Mesenchymal stem cell (in vitro differentiated cells and primary cell): ENCODE results near the gene PICK1.
A peak's percentile ranks its signal among the peaks of the same experiment; 100 is the strongest.

ENCODE experiments used
- DNase-seq: peaks from one replicate; pipeline ENCODE4 v3.0.0-alpha.2; 2013
- H2AFZ ChIP-seq: one replicate; pipeline ENCODE4 v1.6.1; 2013; ENCODE audit warnings: low read depth, mild to moderate bottlenecking, control low read depth, inconsistent platforms, low read length, moderate library complexity
- H2AK5ac ChIP-seq: 2 replicates; pipeline ENCODE4 v1.6.1; 2013; ENCODE audit warnings: low read length, moderate library complexity, mild to moderate bottlenecking, inconsistent platforms; ENCODE audit not compliant: severe bottlenecking
- H2BK120ac ChIP-seq: one replicate; pipeline ENCODE4 v1.6.1; 2013; ENCODE audit warnings: low read depth, mild to moderate bottlenecking, inconsistent platforms, low read length, moderate library complexity
- H2BK12ac ChIP-seq, 2 experiments: one replicate each; pipeline ENCODE4 v1.6.1; 2013; ENCODE audit warnings: inconsistent platforms in 2 of 2, low read length in 2 of 2, mild to moderate bottlenecking in 2 of 2, moderate library complexity in 2 of 2, control low read depth in 1 of 2
- H2BK15ac ChIP-seq: one replicate; pipeline ENCODE4 v1.6.1; 2013; ENCODE audit warnings: mild to moderate bottlenecking, low read depth, inconsistent platforms; ENCODE audit not compliant: poor library complexity, severe bottlenecking
- H2BK5ac ChIP-seq: 2 replicates; pipeline ENCODE4 v1.6.1; 2013; ENCODE audit warnings: low read depth, mild to moderate bottlenecking, low read length, control low read depth, inconsistent platforms; ENCODE audit not compliant: poor library complexity, severe bottlenecking
- H3K14ac ChIP-seq, 2 experiments: one replicate each; pipeline ENCODE4 v1.6.1; 2013; ENCODE audit warnings: inconsistent platforms in 2 of 2, low read length in 2 of 2, control low read depth in 1 of 2, mild to moderate bottlenecking in 1 of 2, moderate library complexity in 1 of 2
- H3K18ac ChIP-seq, 2 experiments: one replicate each; pipeline ENCODE4 v1.6.1; 2013; ENCODE audit warnings: inconsistent platforms in 2 of 2, low read length in 2 of 2, control low read depth in 1 of 2, low read depth in 1 of 2, mild to moderate bottlenecking in 1 of 2
- H3K23ac ChIP-seq, 2 experiments: one replicate each; pipeline ENCODE4 v1.6.1; 2013; ENCODE audit warnings: inconsistent platforms in 2 of 2, low read length in 2 of 2, mild to moderate bottlenecking in 2 of 2, moderate library complexity in 2 of 2, control low read depth in 1 of 2
- H3K27ac ChIP-seq: 2 replicates; pipeline ENCODE4 v1.5.1; 2013; ENCODE audit warnings: mild to moderate bottlenecking, moderate library complexity, low read length, control low read depth, inconsistent platforms; ENCODE audit not compliant: poor library complexity, severe bottlenecking
- H3K27me3 ChIP-seq, 2 experiments: 2 replicates each; pipeline versions ENCODE4 v1.6.1 to v1.7.0; 2013; ENCODE audit warnings: low read length in 2 of 2, mild to moderate bottlenecking in 2 of 2, moderate library complexity in 2 of 2, control low read depth in 1 of 2, inconsistent platforms in 1 of 2; ENCODE audit not compliant: control insufficient read depth in 1 of 2, insufficient read depth in 1 of 2
- H3K36me3 ChIP-seq, 2 experiments: 2 replicates each; pipeline versions ENCODE4 v1.6.1 to v1.7.0; 2013; ENCODE audit warnings: low read length in 2 of 2, control low read depth in 1 of 2, inconsistent platforms in 1 of 2, low read depth in 1 of 2, mild to moderate bottlenecking in 1 of 2; ENCODE audit not compliant: insufficient read depth in 2 of 2, control insufficient read depth in 1 of 2
- H3K4ac ChIP-seq, 2 experiments: one replicate each; pipeline ENCODE4 v1.6.1; 2013; ENCODE audit warnings: inconsistent platforms in 2 of 2, low read length in 2 of 2, mild to moderate bottlenecking in 2 of 2, moderate library complexity in 2 of 2, control low read depth in 1 of 2, low read depth in 1 of 2
- H3K4me1 ChIP-seq: 2 replicates; pipeline ENCODE4 v1.6.1; 2013; ENCODE audit warnings: low read depth, low read length, control low read depth; ENCODE audit not compliant: control insufficient read depth, insufficient read depth
- H3K4me2 ChIP-seq: 2 replicates; pipeline ENCODE4 v1.6.1; 2013; ENCODE audit warnings: low read length, mild to moderate bottlenecking, inconsistent platforms; ENCODE audit not compliant: poor library complexity, severe bottlenecking
- H3K4me3 ChIP-seq, 2 experiments: 2 replicates each; pipeline versions ENCODE4 v1.5.1 to v1.7.0; 2013; ENCODE audit warnings: low read length in 2 of 2, mild to moderate bottlenecking in 2 of 2, control low read depth in 1 of 2, low read depth in 1 of 2; ENCODE audit not compliant: insufficient read depth in 1 of 2
- H3K79me1 ChIP-seq: replicated peaks from 2 replicates; pipeline ENCODE4 v1.6.1; 2013; ENCODE audit warnings: mild to moderate bottlenecking, control low read depth, low read length, inconsistent platforms; ENCODE audit not compliant: poor library complexity, severe bottlenecking
- H3K9ac ChIP-seq: 2 replicates; pipeline ENCODE4 v1.7.0; 2013; ENCODE audit warnings: mild to moderate bottlenecking, low read length, moderate library complexity
- H3K9me3 ChIP-seq: 2 replicates; pipeline ENCODE4 v1.7.0; 2013; ENCODE audit warnings: mild to moderate bottlenecking, low read length; ENCODE audit not compliant: control insufficient read depth
- H4K8ac ChIP-seq: one replicate; pipeline ENCODE4 v1.6.1; 2013; ENCODE audit warnings: inconsistent platforms, mild to moderate bottlenecking, low read length, moderate library complexity
- H4K91ac ChIP-seq: one replicate; pipeline ENCODE4 v1.6.1; 2013; ENCODE audit warnings: mild to moderate bottlenecking, low read length, inconsistent platforms
- WGBS: methylation state at CpG from one replicate; pipeline ENCODE4 v1.1.7; 2013; ENCODE audit warnings: mixed read lengths; 5-methylcytosine and 5-hydroxymethylcytosine counted together

PICK1 gene

DNA sequence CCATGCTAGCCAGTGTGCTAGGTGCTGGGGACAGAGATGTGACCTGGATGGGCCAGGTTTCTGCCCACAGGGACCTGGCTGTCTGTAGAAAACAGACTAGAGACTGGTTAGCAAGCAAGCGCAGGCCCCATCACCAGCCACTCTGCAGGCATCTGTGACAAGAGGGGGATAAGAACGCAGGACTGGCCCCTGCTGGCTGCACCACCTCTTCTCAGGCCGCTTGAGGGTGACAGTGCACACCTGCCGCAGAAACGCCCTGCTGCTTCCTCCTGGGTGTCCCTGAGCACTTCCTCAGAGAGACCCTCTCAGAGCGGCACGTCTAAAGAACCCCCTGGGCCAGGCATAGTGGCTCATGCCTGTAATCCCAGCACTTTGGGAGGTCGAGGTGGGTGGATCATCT lies 5.9 kb upstream of the PICK1 start:
- Histone ChIP-seq H3K4me2 (no peak overlapping the region), H3K4ac (no peak overlapping the region), H4K91ac (no peak overlapping the region), H3K14ac (no peak overlapping the region), H3K79me1 (no peaks in the 10 kb centered on the region), H3K23ac (no peak overlapping the region), H2AK5ac (no peak overlapping the region), H3K27me3 (peaks cover 2 to 32% of the 10 kb centered on the region in 2 experiments), H3K4me3 (no peak overlapping the region), H2AFZ (no peak overlapping the region), H2BK15ac (no peak overlapping the region), H2BK5ac (no peak overlapping the region), H3K9ac (no peak overlapping the region), H4K8ac (no peak overlapping the region), H3K27ac (no peak overlapping the region), H3K18ac (no peak overlapping the region), H2BK120ac (no peak overlapping the region), H3K9me3 (no peaks in the 10 kb centered on the region), H3K36me3 (no peaks in the 10 kb centered on the region), H3K4me1 (peaks cover 2% of the 10 kb centered on the region), H2BK12ac (no peak overlapping the region)
- no peak for DNase-seq
- WGBS = 68% methylated on average over 8 of the region's 8 CpGs

DNA sequence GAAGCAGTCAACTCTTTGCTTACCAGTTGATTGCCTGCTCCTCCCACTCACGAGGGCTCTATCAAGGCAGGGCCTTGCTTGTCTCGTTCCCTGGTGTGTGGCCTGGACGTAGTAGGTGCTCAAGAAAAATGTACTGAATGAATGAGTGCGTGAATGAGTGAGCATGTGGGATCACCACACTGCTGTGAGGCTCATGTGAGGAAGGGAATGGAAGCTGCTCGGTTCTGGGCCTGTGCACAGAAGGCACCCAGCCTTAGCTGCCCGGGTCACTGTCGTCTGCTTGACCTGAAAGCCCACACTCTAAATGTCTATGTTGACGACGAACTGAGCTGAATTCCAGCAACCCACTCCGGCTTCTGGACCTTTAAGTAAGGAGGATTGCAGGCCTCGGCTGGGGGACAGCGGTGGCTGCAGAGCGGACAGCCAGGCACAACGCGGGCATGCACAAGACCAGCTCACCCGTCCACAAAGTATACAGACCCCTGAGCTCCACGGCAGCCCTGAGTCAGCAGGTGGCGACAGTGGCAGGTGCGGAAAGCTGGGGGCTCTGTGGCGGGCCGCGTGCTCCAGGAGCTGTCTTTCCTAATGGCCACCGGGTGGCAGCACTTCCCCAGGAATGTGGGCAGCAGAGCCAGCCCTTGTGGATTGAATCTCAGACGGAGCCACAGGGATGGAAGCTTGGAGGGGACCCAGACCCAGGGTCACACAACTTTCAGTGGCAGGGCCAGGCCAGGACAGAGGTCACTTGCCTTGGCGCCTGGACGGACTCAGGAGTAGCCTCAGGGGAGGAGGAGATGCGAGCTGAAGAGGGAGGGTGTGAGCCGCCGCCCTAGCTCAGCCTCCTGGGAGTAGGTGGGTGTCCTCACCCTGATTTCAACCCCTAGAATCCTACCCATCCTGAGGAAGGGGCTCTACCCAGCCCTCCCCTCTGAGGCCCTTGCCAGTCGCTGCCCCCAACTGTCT lies 5.0 kb upstream of the PICK1 start:
- Histone ChIP-seq H3K4me3 (peak overlapping the region in 1 of 2 experiments; percentile 30), H3K79me1 (no peaks in the 10 kb centered on the region), H2BK5ac (no peak overlapping the region), H2AK5ac (no peak overlapping the region), H3K27ac (no peak overlapping the region), H3K27me3 (peaks cover 0 to 32% of the 10 kb centered on the region in 2 experiments), H3K23ac (no peak overlapping the region), H3K14ac (no peak overlapping the region), H3K4ac (no peak overlapping the region), H4K91ac (peak overlapping the region; percentile 9), H3K18ac (no peak overlapping the region), H3K9me3 (no peaks in the 10 kb centered on the region), H3K9ac (peak overlapping the region; percentile 43), H2AFZ (peak overlapping the region; percentile 54), H2BK15ac (no peak overlapping the region), H3K4me2 (peak overlapping the region; percentile 23), H3K36me3 (no peaks in the 10 kb centered on the region), H2BK120ac (no peak overlapping the region), H3K4me1 (peaks cover 5% of the 10 kb centered on the region), H2BK12ac (peak overlapping the region; percentile 35 to 43), H4K8ac (no peak overlapping the region)
- peak; percentile 78 for DNase-seq
- WGBS = 31% methylated on average over 28 of the region's 30 CpGs

DNA sequence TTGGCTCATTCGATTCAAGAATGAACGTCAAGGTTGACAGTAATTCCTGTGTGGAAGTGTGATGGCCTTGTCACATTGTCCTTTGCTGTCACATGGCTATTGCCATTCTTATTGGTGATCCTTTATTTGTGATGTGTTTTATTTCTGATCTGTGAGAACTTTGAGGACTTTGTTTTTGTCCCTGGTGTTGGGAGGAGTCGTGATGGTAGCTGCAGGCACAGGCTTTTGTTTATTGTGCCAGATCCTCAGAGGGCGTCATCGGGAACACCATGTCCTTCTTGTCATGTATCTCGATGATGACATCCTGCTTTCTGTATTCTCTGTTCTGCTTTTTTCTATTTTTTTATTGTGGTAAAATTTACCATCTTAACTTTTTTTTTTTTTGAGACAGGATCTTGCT lies 5.6 kb downstream of the PICK1 start:
- H4K91ac ChIP-seq = no peak overlapping the region
- no peak overlapping the region for H3K4me2 ChIP-seq
- H3K4me1 ChIP-seq = peaks cover 2% of the 10 kb centered on the region
- H3K36me3 ChIP-seq = peaks cover 25 to 61% of the 10 kb centered on the region in 2 experiments
- peaks cover 19% of the 10 kb centered on the region for H3K79me1 ChIP-seq
- H3K9me3 ChIP-seq = no peaks in the 10 kb centered on the region
- no peak overlapping the region for H3K14ac ChIP-seq
- no peak overlapping the region for H2BK5ac ChIP-seq
- H3K23ac ChIP-seq = no peak overlapping the region
- H4K8ac ChIP-seq = no peak overlapping the region
- H3K4ac ChIP-seq = no peak overlapping the region
- H2BK15ac ChIP-seq = no peak overlapping the region
- no peak overlapping the region for H2AK5ac ChIP-seq
- no peak for DNase-seq
- H2BK120ac ChIP-seq = no peak overlapping the region
- H3K27me3 ChIP-seq = no peaks in the 10 kb centered on the region
- no peak overlapping the region for H3K18ac ChIP-seq
- no peak overlapping the region for H3K27ac ChIP-seq
- no peak overlapping the region for H2AFZ ChIP-seq
- no peak overlapping the region for H3K4me3 ChIP-seq
- 89% methylated on average over 3 of the region's 6 CpGs for WGBS
- H2BK12ac ChIP-seq = no peak overlapping the region
- H3K9ac ChIP-seq = no peak overlapping the region

- WGBS = 94% methylated on average over 8 of the region's 8 CpGs
- Histone ChIP-seq H3K4me1 (no peaks in the 10 kb centered on the region), H3K79me1 (peaks cover 3% of the 10 kb centered on the region), H2BK12ac (no peak overlapping the region), H4K91ac (no peak overlapping the region), H2BK120ac (no peak overlapping the region), H2AFZ (no peak overlapping the region), H3K9me3 (no peaks in the 10 kb centered on the region), H3K4me3 (no peak overlapping the region), H3K27me3 (no peaks in the 10 kb centered on the region), H3K18ac (no peak overlapping the region), H2BK15ac (no peak overlapping the region), H3K27ac (no peak overlapping the region), H3K4ac (no peak overlapping the region), H2AK5ac (no peak overlapping the region), H3K14ac (no peak overlapping the region), H2BK5ac (no peak overlapping the region), H3K23ac (no peak overlapping the region), H3K36me3 (peaks cover 12 to 72% of the 10 kb centered on the region in 2 experiments), H3K9ac (no peak overlapping the region), H3K4me2 (no peak overlapping the region), H4K8ac (no peak overlapping the region)
- no peak for DNase-seq
These were observed 8.3 kb downstream of the PICK1 start for GRCh38 chr22:38065539-38065938.
